GM12878 (cell line): ENCODE results near the gene PI16. TPM values are rescaled to one million over a fixed set of nuclear protein-coding genes. Genes with fewer than 3 reads are reported as not detected.

Source experiments
- ATAC-seq: fragments of 200-7000 bp; cut with Tn5 transposase; 3 replicates; pipeline ENCODE4 v1.9.1; 2020; ENCODE audit warnings: mild to moderate bottlenecking, moderate library complexity
- BruUV-seq: library from RNA; stranded (reverse); fragments of 400-500 nt; replicated peaks from 2 replicates; lab custom pipeline; 2021; lab: Mats Ljungman, UMichigan
- CTCF ChIA-PET: fragments of 300-600 bp; sonication (Branson Sonifier 250); formaldehyde crosslinking; extraction: SDS; loops from one replicate; lab custom pipeline; 2021; ENCODE audit warnings: inconsistent platforms; lab: Yijun Ruan, JAX
- POLR2A ChIA-PET: fragments of 350-600 bp; formaldehyde crosslinking; extraction: SDS; loops from one replicate; lab custom pipeline; 2021; ENCODE audit warnings: inconsistent platforms; lab: Charles Lee
- RAD21 ChIA-PET: fragments of 300-600 bp; sonication (Branson Sonifier 250); formaldehyde crosslinking; loops from one replicate; lab custom pipeline; 2023; ENCODE audit warnings: antibody characterized with exemption; ENCODE audit not compliant: unreplicated experiment; lab: Charles Lee
- SMC1A ChIA-PET: fragments of 300-600 bp; sonication (Branson Sonifier 250); formaldehyde crosslinking; loops from one replicate; lab custom pipeline; 2023; ENCODE audit not compliant: unreplicated experiment, uncharacterized antibody; lab: Charles Lee
- DNase-seq: peaks from one replicate; pipeline ENCODE4 v3.0.0-alpha.2; 2011; ENCODE audit warnings: low read depth, low spot score
- FAIRE-seq: peaks from 3 replicates; lab custom pipeline; 2011; peaks lifted over from hg19 to GRCh38; lab: Jason Lieb, UNC
- H2AFZ ChIP-seq: 2 replicates; pipeline ENCODE4 v1.6.0; 2011; ENCODE audit warnings: low read depth, low read length, control low read depth; ENCODE audit not compliant: control insufficient read depth
- H3K27ac ChIP-seq: 2 replicates; pipeline ENCODE4 v1.5.1; 2011; ENCODE audit warnings: control low read depth; ENCODE audit not compliant: control insufficient read depth, insufficient read depth
- H3K27me3 ChIP-seq, 2 experiments: replicated peaks in 1 of 2; 2 replicates each; pipeline versions ENCODE4 v1.6.0 to v1.6.1; 2011; ENCODE audit warnings: low read length in 1 of 2; ENCODE audit not compliant: control insufficient read depth in 2 of 2, insufficient read depth in 2 of 2
- H3K36me3 ChIP-seq, 2 experiments: 2 replicates each; pipeline ENCODE4 v1.5.1; 2011; ENCODE audit warnings: low read length in 1 of 2; ENCODE audit not compliant: control insufficient read depth in 2 of 2, insufficient read depth in 2 of 2
- H3K4me1 ChIP-seq: 2 replicates; pipeline ENCODE4 v1.6.1; 2011; ENCODE audit warnings: mild to moderate bottlenecking, low read length, moderate library complexity, mixed read lengths; ENCODE audit not compliant: control insufficient read depth, insufficient read depth
- H3K4me2 ChIP-seq: 2 replicates; pipeline ENCODE4 v1.6.0; 2011; ENCODE audit warnings: control low read depth; ENCODE audit not compliant: control insufficient read depth, insufficient read depth
- H3K4me3 ChIP-seq: fragments of 200-600 bp; sonication (generic); 2 replicates; pipeline ENCODE4 v1.5.1; 2016
- H3K79me2 ChIP-seq: 2 replicates; pipeline ENCODE4 v1.6.0; 2011; ENCODE audit warnings: low read length; ENCODE audit not compliant: control insufficient read depth, insufficient read depth
- H3K9ac ChIP-seq: 2 replicates; pipeline ENCODE4 v1.8.0; 2011; ENCODE audit warnings: low read length, control low read depth, mixed read lengths; ENCODE audit not compliant: control insufficient read depth, insufficient read depth
- H3K9me3 ChIP-seq: replicated peaks from 3 replicates; pipeline ENCODE4 v1.5.1; 2011; ENCODE audit warnings: mild to moderate bottlenecking, low read length; ENCODE audit not compliant: control insufficient read depth, insufficient read depth
- H4K20me1 ChIP-seq: 2 replicates; pipeline ENCODE4 v1.6.0; 2011; ENCODE audit not compliant: control insufficient read depth, insufficient read depth
- DPF2 ChIP-seq: fragments of 450-650 bp; IDR thresholded peaks from 2 replicates; pipeline ENCODE4 v1.6.1; 2017; ENCODE audit warnings: mild to moderate bottlenecking
- FOXM1 ChIP-seq: IDR thresholded peaks from 2 replicates; pipeline ENCODE4 v1.6.1; 2012; ENCODE audit warnings: low read depth, mild to moderate bottlenecking, inconsistent platforms, low read length, moderate library complexity
- MEF2B ChIP-seq: fragments of 450-650 bp; IDR thresholded peaks from 2 replicates; pipeline ENCODE4 v1.6.1; 2018; ENCODE audit warnings: mild to moderate bottlenecking, moderate library complexity; ENCODE audit not compliant: partially characterized antibody, poor library complexity, severe bottlenecking
- NR2C2 ChIP-seq: IDR thresholded peaks from 2 replicates; pipeline ENCODE4 v1.6.1; 2011; ENCODE audit warnings: borderline replicate concordance, low read depth; ENCODE audit not compliant: control insufficient read depth, insufficient read length
- USF2 ChIP-seq: IDR thresholded peaks from 2 replicates; pipeline ENCODE4 v1.6.1; 2011; ENCODE audit warnings: low read depth, low read length, improper control_type of control experiment, borderline replicate concordance
- WGBS: methylation state at CpG from one replicate; pipeline ENCODE4 v1.1.6; 2016; ENCODE audit warnings: low lambda C conversion rate; ENCODE audit not compliant: insufficient replicate concordance, insufficient coverage; ENCODE audit errors: missing lambda C conversion rate; 5-methylcytosine and 5-hydroxymethylcytosine counted together
- in situ Hi-C: fragments of 300-500 bp; cut with MboI; formaldehyde crosslinking; loops from 9 replicates; pipeline ENCODE4 v1.14.3; 2018; ENCODE audit warnings: mixed read lengths
- intact Hi-C: fragments of 100-400 bp; cut with micrococcal nuclease; formaldehyde crosslinking; loops from one replicate; pipeline ENCODE4 v1.14.2; 2022; ENCODE audit not compliant: unreplicated experiment
- polyA plus RNA-seq, 11 experiments: library from polyadenylated mRNA; depleted of rRNA in 4 of 11; unstranded in 6 of 11; stranded (reverse) in 5 of 11; fragments of >200 nt; fragmentation: Nextera tagmentation in 4 of 11; fragmentation: Illumina TruSeq in 1 of 11; extraction: Ambion mirVana in 4 of 11; extraction: Trizol in 1 of 11; gene quantifications; 1 replicate in 1 of 11; 2 replicates in 10 of 11; pipeline versions ENCODE4 v1.2.1 to v1.2.3, GENCODE V29; 2011 to 2016; ENCODE audit warnings: inconsistent platforms in 2 of 11, missing spikeins in 2 of 11, low read depth in 1 of 11
- total RNA-seq, 4 experiments: library from RNA; depleted of rRNA in 3 of 4; stranded (reverse); fragments of >200 nt in 3 of 4; fragmentation: Illumina TruSeq in 1 of 4; extraction: Trizol in 1 of 4; gene quantifications; 2 replicates each; pipeline versions ENCODE4 v1.2.1 to v1.2.3, GENCODE V29; 2013 to 2021

PI16 gene
- total and polyA plus RNA-seq, 10 of the 15 experiments (the other 5 are each of a cell fraction or from before 2014, with no cell fraction given): 0.08 to 0.12 TPM; not detected in 8

DNA sequence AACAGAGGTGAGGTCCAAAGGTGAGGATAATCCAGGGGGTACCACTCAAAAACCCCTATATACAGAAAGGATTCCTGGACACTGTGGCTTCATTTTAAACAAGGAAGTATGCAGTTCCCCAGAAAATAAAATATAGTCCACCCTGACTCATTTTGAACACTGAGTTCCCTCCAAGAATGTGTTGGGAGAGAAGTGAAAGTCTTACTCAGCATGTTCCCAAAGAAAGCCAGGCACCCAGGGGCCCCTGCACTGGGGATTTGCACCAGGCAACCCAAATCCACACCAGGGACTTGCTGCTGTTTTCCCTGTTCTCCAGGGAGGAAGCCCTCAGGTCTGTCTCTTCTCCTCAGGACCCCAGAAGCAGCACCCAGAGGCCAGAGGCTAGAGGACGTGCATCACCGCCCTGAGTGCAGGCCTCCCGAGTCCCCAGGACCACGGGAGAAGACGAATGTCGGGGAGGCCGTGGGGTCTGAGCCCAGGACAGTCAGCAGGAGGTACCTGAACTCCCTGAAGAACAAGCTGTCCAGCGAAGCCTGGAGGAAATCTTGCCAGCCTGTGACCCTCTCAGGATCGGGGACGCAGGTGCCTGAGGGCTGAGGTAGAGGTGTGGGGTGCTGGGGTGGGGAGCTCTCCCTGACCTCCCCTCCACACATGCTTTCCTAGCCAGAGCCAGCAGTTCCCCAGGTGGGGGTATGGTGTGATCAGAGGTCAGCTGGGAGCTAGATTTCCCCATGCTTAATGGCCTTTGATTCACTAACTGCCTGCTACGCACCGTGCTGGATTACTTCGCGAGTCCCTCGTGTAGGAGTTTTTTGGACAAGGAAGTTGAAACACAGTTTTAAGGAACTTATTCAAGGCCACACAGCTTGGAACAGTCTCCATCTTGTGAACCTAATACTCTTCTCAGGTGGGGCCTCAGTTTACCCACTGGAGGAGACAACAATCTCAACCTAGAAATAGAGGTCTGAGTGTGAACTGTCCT lies 54.2 kb downstream of the PI16 start:
- Histone ChIP-seq H3K4me2 (peak overlapping the region; percentile 95), H3K36me3 (peaks cover 12% of the 10 kb centered on the region in 2 experiments; a peak in 3 of 4 replicates), H2AFZ (no peak overlapping the region), H3K4me1 (peaks cover 37% of the 10 kb centered on the region), H3K27me3 (no peaks in the 10 kb centered on the region), H3K27ac (peak overlapping the region; percentile 88; the same call in 1 of the 2 replicates), H3K4me3 (peak overlapping the region; percentile 81; the same call in 1 of the 2 replicates), H3K79me2 (peaks cover 40% of the 10 kb centered on the region), H4K20me1 (no peaks in the 10 kb centered on the region), H3K9me3 (no peaks in the 10 kb centered on the region), H3K9ac (no peak overlapping the region)
- WGBS: 93% methylated on average over 15 of the region's 15 CpGs
- RAD21 ChIA-PET: interaction anchor here (0.6 to 1.1 kb wide), 3 partner anchors 9 to 573 kb away, joined by 3 to 4 read pairs (median 4); no protein-coding TSS in a partner anchor
- SMC1A ChIA-PET: interaction anchor here (0.7 to 4.8 kb wide), 2 partner anchors 9 to 56 kb away, joined by 3 to 58 read pairs; no protein-coding TSS in a partner anchor
- CTCF ChIA-PET: interaction anchor here (1.1 to 7.6 kb wide), 2 partner anchors 10 to 53 kb away, joined by 3 to 109 read pairs; no protein-coding TSS in a partner anchor
- no TSS peak for BruUV-seq
- intact Hi-C loops: no loop called here
- no peak for TF ChIP-seq NR2C2
- TF ChIP-seq MEF2B: no peak
- no peak for TF ChIP-seq DPF2
- TF ChIP-seq USF2: no peak
- TF ChIP-seq FOXM1: no peak
- DNase-seq (no peak), FAIRE-seq (no peak), ATAC-seq (no peak)
- in situ Hi-C loops: no loop called here
- POLR2A ChIA-PET: interaction anchor here (0.8 kb wide), 1 partner anchor 23 kb away, joined by 3 read pairs; the partner anchor contains the start of gene MTCH1
